Femur (tissue), 1 donor: ENCODE results near the gene INCENP.

ENCODE experiments used
- DNase-seq: peaks from one replicate; pipeline ENCODE4 v3.0.0-alpha.2; 2017

INCENP gene

DNA sequence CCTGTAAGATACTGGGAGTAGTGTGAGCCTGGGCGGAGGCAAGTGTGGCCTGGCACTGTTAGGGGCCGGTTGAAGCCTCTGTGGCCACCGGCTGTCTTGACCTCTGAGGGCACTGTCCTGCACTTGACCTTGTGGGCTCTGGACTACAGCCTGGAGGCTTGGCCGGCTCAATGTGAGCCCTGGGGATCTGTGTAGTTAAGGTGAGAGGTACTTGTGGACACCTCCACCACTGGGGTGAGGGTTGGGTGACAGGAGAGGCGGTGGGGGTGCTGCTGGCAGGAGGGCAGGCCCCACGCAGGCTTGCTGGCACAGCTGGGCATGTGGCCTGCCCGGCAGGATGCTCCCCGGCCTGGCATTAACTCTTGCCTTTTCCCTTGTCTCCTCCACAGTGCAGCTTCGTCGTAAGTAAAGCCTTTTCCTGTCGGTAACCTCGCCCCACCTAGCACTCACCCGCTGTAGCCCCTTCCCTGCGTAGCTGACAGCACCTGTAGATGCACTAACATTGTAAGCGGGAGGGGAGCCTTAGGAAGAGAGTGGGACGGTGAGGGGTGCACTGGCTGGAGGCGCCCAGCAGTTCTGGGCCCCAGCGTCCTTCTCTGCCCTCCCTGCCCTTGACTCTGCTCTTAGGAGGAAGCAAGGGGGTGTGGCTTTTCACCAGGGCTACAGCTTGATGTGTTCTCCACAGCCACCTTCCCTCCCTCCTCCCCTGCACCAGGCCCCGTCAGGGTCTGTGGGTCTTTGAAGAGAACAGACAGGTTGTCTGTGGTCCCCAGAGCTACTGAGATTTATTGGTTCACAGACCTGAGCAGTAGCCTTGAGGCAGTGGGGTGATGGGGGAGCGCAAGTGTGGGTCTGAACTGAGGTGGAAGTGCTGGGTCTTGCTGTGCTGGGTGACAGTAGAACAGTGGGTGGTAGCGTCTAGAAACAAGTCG lies 17.6 kb downstream of the INCENP start:
- no peak for DNase-seq

DNA sequence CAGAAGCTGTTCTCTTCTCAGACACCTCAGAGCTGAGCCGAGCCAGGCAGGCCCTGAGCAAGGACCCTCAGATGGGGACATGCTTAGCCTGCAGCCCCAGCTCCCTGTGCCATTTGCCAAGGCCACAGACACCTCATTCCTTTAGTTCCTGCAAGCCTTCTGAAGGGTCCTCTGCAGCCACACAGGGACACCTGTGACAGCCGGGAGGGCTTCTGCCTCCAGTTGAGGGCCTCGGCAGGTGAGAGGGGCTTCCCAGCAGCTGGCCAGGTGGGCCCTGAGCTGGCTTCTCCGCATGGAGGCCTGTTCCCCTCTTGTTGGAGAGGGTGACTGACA lies 18.2 kb downstream of the INCENP start:
- no peak for DNase-seq

DNA sequence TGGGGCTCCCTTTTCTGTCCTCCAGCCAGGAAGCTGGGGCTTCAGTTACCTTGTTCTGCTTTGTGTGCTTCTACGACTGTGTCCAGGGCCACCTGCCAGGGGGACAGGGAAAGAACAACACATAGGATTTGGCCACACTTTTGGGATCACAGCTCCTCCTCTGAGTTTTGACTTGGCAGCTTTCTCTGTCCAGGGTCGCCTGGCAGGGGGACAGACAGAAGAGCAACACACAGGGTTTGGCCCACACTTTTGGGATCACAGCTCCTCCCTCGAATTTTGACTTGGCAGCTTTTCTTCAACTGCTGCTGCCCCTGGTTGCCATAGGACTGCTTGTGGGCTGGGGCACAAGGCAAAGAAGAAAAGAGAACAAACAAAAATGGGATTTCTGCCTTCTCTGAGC lies 19.1 kb downstream of the INCENP start:
- no peak for DNase-seq

DNA sequence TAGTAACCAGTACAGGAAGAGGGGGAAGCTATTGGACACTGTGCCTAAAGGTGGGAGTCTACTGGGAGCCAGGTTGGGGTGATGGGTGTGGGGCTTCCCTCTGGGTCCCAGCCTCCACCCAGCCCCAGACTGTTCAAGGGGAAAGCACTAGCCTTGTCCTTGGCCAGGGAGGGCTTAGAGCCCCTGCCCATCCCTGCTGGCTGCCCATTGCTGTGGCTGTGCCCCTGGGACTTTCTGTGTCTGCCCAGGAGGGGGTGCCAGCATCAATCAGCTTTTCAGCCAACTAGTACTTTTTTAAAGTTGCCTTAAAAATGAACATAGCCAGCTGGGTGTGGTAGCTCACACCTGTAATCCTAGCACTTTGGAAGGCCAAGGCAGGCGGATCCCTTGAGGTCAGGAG lies 19.9 kb downstream of the INCENP start:
- no peak for DNase-seq

DNA sequence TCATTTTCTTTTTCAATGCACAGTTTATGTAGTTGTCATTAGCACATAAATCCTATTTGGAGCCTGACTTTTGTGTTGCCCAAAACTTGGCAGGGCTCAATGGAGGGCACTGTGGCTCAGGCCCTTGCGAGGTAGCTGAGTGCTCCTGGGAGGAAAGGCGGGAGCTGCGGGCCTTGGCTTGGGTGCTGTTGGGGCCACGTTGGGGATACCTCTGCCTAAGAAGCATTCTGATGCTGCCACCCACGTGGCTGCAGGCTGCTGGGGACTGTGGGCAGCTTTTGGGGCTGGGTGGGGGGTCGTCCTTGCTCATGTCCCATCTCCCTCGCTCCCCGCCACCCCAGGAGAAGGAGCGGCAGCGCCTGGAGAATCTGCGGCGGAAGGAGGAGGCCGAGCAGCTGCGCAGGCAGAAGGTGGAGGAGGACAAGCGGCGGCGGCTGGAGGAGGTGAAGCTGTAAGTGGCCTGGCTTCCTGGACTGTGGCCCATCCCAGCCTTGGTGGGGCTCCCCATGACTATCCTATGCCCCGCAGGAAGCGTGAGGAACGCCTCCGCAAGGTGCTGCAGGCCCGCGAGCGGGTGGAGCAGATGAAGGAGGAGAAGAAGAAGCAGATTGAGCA lies 20.9 kb downstream of the INCENP start:
- DNase-seq, result no peak

DNA sequence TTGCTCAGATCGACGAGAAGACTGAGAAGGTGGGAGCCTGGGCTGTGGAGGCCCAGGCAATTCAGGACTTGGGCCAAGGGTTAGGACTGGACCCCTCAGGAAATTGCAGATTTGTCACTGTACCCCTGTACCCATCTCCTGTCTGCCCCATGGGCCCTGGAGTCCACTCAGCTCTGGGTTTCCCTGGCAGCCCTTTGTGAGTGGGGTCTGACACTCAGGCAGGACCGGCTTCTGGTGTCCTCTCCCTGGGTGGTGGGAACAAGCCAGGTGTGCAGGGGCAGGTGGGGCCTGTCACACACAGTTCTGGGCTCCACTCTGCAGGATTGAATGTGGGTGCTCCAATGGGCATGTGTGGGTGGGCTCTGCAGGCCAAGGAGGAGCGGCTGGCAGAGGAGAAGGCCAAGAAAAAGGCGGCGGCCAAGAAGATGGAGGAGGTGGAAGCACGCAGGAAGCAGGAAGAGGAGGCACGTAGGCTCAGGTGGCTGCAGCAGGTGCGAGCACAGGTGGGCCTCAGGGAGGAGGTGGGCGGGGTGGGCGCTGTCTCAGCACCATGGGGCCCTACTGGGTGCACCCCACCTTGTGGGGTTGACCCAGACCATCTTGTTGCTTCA lies 21.6 kb downstream of the INCENP start:
- DNase-seq, result no peak

DNA sequence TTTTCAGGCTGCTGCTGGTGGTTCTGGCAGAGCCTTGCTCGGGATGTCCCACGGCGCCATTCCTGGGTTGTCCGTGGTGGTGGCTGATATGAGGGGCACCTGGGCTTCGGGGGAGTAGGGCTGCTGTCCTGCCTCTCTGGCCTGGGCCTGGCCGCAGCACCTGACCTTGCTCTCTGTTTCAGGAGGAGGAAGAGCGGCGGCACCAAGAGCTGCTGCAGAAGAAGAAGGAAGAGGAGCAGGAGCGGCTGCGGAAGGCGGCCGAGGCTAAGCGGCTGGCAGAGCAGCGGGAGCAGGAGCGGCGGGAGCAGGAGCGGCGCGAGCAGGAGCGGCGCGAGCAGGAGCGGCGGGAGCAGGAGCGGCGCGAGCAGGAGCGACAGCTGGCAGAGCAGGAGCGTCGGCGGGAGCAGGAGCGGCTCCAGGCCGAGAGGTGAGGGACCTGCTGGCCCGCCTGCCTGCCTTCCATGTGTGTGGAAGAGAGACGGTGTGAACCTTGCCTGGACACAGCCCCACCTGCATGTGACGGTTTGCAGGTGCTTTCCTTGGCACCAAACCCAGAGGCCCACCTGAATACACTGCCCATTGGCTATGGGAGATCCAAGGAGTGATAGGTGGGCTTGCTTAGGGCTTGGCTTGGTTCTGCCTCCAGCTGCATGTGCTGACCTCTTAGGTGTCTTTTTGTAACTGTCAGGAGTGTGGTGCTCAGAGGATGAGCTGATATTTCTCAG lies 22.8 kb downstream of the INCENP start:
- no peak for DNase-seq

DNA sequence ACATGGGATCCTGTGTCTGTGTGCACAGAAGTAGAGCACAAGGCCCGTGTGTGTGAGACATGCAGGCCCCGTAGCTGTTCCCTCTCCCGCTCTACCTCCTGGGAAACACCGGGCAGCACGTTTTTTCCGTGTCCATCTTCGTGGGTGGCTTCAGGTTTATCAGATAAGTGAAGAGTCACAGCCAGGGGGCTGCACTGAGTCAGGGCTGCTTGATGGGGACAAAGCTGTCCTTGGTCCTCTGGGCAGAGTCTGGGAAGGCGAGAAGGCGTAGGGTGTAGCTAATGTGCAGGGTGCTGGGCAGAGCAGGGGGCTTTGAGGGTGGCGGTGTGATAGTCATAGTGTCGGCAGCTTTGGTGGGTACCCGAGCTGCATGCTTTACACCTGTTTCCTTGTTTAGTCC lies 23.7 kb downstream of the INCENP start:
- DNase-seq, result no peak

DNA sequence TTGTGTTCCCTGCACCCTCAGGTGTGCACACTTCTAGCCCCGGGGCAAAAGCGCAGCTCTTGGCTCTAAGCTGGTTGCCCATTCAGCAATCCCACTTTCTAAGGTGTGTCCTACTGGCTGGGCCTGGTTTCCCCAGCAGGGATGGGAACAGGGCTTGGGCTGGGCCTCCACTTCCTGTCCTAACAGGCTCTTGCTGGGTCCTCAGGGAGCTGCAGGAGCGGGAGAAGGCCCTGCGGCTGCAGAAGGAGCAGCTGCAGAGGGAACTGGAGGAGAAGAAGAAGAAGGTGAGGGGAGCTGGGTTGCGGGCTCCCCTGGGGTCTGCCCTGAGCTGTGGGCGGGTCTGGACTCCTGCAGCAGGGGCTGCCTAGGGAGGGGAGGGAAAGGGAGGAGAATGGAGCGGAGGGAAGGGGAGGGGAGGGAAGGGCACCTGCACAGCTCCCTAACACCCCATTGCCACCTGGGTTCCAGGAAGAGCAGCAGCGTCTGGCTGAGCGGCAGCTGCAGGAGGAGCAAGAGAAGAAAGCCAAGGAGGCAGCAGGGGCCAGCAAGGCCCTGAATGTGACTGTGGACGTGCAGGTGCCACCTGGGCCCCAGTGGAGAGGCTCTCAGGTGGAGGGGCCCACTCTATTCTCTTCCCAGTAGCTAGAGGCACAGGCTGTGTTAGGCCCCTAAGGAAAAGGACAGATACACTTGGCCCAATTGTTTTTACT lies 24.6 kb downstream of the INCENP start:
- DNase-seq, result no peak

DNA sequence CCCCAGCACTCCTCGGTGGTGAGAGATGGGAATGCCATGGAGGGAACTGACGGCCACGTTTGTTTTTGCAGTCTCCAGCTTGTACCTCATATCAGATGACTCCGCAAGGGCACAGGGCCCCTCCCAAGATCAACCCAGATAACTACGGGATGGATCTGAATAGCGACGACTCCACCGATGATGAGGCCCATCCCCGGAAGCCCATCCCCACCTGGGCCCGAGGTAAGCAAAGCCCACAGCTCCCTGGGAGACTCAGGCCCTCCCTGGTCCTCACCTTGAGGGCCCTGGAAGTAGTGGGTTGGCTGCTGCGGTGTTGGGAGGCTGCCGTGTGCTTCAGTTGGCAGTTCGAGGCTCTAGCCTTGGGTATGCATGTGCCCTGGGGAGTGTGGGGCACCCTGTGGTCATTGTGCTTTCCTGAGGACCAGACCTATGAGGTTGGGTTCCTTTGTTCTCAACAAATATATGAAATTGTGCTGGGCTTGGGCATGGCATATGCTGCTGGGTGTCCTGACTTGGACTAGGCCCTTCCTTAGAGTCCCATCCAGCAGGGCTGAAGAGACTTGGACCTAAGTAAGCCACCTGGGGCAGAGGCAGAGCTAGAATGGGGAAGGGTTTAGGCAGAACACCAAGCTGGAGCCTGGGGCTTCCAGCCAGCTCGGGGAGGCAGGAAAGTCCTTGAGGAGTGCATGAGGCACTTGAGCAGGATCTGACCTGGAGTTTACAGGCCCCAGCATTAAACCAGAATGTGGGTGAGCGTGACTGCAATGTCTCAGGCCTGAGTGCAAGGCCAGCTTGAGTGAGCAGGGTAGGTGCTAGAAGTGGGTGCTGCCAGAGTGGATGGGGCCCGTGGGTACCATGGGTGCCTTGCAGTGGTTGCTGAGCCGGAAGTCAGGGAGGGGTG lies 26.4 kb downstream of the INCENP start:
- no peak for DNase-seq

DNA sequence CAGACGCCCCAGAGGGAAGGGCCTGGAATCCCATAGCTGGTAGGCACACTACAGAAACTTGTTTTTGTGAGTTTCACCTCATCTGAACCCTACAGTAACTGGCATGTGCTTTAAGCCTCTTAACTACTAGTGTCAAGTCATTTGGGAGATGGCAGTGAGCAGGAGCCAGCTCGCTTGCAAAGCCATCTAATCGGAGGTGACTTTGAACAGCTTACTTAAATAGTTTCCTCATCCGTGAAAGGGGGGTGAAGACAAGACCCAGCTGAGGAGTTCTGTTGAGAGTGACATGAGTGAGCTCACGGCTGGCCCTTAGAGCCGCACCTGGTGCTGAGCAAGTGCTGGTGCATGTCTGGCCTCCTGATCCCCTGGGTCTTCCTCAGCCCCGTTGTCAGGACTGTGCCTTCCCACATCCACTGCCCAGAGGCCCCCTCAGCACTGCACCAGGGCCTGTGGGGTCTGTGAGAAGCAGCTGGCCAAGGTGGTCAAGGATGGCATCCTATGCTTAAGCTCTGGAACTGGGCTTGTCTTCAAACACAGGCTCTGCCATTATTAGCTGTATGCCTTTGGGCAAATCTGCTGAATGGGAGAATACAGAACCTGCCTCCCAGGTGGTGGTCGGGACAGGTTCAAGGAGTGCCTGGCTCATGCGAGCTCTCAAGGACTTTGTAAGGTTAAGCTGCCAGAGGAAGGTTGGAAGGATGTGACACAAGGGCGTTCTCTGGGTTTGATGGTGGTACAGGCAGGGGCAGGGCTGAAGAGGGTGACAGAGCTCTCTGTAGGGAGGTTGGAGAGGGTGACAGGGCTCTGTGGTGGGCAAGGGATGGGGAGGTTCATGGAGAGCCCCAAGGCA lies 27.3 kb downstream of the INCENP start:
- no peak for DNase-seq

DNA sequence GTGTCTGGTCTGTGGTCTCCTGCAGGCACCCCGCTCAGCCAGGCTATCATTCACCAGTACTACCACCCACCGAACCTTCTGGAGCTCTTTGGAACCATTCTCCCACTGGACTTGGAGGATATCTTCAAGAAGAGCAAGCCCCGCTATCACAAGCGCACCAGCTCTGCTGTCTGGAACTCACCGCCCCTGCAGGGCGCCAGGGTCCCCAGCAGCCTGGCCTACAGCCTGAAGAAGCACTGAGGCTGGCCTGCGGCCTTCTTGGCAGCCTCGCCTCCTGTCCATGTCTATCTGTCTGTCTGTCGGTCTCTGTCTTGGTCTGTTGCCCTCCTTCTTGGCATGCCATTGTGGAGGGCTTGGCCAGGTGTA lies 27.9 kb downstream of the INCENP start:
- DNase-seq, result no peak

DNA sequence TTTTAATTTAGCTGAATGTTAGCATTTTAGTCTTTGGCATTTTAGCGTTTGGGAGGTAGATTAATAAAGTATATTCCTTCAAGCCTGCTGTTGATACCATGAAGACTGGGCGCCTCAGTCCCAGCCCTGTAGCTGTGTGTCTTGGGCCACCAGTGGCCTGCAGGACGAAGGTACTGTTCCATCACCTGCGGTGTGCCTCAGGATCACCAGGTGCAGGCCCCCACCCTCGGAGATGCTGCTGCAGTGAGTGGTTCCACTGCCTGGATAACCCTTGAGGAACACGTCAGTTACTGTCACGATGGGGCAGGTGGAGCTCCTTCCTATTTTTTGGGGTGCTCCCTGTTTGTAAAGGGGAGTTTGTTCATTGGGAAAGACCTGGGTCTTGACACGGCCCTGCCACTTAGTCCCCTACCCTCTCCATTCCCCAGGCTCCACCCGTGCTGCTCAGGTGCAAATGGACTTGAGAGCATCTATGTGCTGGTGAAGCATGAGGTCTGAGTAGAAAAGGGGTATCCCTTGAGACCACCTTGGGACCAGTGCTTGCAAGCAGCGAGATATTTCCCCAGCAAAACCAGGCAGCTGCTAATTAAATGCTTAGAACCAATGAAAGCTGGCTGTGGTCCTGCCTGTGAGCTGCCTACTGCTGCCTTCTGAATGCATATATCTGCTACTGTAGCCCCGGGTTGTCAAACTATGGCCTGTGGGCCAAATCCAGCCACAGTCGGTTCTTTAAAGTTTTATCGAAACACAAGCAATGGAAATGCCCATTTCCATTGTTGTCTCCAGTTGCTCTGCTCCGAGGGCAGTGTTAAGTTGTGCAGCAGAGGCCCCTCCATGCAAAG lies 28.7 kb downstream of the INCENP start:
- no peak for DNase-seq

DNA sequence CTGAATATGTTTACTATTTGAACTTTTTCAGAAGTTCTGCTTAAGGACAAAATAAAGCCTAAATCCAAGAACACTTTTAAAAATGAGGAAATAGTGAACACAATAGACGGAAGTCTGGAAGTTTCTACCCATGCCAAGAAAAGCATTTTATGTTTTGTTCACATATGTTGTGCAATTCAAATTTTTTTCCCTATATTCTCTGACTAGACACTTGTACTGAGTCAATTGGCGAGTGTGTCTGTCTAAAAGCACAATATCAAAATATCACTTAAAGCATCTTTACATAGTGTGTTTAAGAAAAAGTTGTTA lies 29.2 kb downstream of the INCENP start:
- DNase-seq, result no peak

DNA sequence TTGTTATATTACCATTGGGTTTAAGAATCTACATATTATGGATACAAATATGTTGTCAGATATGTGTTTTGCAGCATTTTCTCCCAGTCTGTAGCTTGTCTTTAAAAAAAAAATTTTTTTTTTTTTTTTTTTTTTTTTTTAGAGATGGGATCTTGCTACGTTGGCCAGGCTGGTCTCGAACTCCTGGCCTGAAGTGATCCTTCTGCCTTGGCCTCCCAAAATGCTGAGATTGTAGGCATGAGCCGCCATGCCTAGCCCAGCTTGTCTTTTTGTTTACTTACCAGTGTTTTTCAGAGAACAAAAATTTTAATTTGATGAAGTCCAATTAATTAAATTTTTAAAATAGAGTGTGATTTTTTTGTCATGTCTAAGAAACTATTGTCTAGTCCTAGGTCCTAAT lies 29.8 kb downstream of the INCENP start:
- DNase-seq, result no peak

DNA sequence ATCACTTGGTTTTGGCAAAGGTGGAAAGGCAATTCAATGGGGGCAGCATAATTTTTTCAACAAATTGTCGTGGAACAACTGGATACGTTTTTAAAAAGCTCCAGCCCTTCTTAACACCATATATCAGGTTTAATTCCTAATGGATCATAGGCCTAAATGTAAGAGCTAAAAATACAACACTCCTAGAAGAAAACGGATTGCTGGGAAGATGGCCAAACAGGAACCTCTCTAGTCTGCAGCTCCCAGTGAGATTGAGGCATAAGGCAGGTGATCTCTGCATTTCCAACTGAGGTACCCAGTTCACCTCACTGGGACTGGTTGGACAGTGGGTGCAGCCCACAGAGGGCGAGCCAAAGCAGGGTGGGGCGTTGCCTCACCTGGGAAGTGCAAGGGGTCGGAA lies 33.8 kb downstream of the INCENP start:
- no peak for DNase-seq

DNA sequence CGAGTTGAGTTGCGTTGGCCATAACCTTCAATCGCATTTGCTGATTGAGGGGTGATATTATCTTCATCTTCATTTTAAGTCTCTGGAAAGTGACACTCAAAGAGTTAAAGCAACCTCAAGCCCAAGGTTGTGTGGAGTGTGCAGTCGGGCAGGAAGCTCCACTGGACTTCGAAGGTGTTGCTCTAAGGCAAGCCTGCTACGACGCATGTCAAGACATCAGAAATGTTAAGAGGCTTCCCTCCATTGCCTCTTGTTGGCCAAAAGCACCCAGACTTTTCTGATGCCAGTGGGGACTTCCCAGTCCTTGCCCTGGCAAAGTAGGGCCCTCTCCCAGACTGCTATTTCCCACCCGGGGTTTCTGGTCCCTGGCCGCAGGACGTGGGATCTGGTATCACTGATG lies 42.6 kb downstream of the INCENP start:
- no peak for DNase-seq

DNA sequence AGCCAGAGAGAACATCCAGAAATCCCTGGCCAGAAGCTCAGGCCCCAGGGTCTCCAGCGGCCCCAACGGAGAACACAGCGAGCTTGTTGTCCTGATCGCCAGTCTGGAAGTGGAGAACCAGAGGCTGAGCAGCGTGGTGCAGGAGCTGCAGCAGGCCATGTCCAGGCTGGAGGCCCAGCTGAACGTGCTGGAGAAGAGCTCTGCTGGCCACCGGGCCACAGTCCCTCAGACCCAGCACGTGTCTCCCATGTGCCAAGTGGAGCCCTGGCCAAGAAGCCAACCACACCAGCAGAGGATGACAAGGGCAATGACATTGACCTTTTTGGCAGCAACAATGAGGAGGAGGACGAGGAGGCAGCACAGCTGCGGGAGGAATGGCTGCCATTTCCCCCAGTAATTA lies 45.6 kb downstream of the INCENP start:
- no peak for DNase-seq

DNA sequence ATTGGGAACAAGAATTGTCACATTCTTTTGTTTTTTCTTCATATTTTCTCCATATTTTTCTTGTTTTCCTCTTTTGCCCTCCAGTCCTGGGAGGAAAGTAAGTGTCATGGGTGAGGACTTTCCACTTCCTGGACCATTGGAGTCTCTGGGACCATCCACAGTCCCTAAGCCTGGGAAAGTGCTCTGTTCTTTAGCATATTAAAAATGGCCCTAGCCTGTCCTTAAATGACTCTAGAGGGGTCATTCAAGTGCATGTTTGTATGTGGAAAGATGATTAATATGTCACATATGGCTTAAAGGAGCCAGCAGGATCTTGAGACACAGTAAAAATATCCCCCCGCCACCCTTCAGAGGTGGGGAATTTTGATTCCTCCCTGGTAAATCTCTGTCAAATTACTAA lies 46.1 kb downstream of the INCENP start:
- no peak for DNase-seq

DNA sequence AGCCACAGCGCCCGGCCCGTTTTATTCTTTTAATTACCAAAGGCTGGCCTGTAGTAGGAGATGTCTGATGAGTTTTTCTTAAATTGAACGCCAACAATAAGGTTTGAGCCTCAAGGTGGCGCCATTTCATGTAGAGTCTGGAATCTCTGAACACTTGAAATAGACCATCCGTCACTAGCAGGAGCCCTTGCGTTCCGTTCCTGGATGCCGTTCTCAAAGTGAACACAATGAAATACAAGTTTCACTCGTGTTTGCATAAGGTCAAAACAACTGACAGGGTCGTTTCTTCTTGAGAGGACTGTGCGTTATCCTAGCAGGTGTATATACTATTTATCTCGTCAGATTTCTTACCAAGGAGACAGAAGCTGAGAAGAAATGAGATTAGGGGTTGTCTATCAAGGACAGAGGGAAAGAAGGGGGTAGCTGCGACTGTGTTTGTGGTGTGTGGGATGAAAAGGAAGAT lies 47.5 kb downstream of the INCENP start:
- DNase-seq, result peak; percentile 74
